ENCODE measurements around the gene CHCHD10.
A peak's percentile ranks its signal among the peaks of the same experiment; 100 is the strongest.

CHCHD10 gene

GRCh38 chr22:23772315-23772648 lies 4.5 kb upstream of the CHCHD10 start:
- no peak for DNase-seq

- no peak for DNase-seq
Observed at GRCh38 chr22:23769321-23769965, 1.7 kb upstream of the CHCHD10 start.

DNA sequence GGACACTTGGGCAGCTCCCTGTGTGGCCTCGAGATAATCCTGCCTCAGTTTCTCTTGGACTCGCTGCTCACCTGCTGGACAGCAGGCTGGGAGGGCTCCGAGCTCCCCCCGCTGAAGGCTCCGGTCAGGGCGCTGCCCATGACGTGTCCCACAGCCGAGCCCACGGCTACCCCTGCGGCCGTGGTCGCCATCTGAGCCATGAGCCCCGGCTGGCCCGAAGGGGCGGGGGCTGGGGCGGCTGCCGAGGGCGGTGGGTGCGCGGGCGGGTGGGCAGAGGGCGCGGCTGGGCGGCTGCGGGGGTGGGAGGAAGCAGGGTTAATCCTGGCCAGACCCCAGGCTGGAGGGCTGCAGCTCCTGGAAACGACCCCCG lies 484 bp downstream of the CHCHD10 start:
- DNase-seq = no peak

- no peak for DNase-seq
Observed at GRCh38 chr22:23764899-23765881, 2.6 kb downstream of the CHCHD10 start.

GRCh38 chr22:23763954-23764353 lies 3.8 kb downstream of the CHCHD10 start:
- DNase-seq = no peak

DNA sequence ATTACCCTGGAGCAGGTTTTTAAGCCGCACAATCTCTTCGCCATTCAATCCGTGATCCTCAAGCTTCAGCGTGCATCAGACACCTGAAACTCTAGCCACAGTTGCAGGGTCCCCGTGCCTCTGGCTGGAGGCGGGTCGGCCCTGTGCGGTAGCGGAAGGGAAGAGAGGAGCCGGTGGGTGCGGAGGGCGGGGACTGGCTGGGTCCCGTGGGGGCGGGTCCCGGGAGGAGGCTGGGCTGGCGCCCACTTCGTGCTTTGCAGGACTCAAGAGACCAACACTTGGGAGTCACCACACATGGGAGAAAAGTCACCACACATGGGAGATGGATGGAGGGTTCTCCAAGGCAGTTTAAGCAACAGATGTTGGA lies 4.2 kb downstream of the CHCHD10 start:
- DNase-seq = no peak

- no peak for DNase-seq
Observed at GRCh38 chr22:23762842-23763578, 4.8 kb downstream of the CHCHD10 start, which contains the start of gene C22orf15. C22orf15 (plus strand) TSS chr22:23762990; CDS start chr22:23763307, 317 bp downstream.

DNA sequence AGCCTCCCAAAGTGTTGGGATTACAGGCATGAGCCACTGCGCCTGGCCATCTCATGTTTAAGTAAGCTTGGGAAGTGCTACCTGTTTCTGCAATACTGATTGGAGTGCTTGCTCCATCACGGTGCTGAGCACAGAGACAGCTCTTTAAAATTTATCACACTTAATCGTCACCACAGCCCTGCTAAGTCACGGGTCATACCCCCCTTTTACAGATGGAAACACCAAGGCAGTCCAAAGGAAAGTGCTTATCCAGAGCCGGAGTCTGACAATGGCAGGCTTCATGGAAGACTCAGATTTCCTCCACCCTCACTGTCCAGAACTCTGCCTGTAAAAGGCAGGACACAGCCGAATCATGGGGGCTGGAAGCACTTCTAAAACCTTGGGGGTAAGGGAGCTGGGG lies 7.7 kb downstream of the CHCHD10 start:
- DNase-seq = no peak

DNA sequence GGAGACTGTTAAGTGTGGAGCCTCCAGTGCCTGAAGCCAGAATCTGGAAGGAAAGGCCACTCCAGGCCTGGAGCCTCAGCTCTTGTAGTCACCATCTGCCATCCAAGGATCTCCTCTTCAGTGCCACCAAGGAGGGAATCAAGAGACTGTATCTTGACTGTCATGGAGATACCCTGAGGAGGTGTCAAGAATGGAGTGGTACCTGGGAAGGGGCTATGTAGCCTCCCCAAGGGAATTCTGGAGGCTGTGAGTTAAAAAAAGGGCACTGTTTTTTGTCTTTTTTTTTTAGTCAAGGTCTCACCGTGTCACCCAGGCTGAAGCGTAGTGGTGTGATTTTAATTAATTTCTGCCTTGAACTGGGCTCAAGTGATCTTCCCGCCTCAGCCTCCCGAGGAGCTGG lies 8.2 kb downstream of the CHCHD10 start:
- peak in 1 of 2 experiments; percentile 30 for DNase-seq

GRCh38 chr22:23756891-23757290 lies 10.9 kb downstream of the CHCHD10 start:
- peak; percentile 54 to 70 for DNase-seq

- no peak for DNase-seq
Observed at GRCh38 chr22:23755711-23756110, 12.1 kb downstream of the CHCHD10 start.

DNA sequence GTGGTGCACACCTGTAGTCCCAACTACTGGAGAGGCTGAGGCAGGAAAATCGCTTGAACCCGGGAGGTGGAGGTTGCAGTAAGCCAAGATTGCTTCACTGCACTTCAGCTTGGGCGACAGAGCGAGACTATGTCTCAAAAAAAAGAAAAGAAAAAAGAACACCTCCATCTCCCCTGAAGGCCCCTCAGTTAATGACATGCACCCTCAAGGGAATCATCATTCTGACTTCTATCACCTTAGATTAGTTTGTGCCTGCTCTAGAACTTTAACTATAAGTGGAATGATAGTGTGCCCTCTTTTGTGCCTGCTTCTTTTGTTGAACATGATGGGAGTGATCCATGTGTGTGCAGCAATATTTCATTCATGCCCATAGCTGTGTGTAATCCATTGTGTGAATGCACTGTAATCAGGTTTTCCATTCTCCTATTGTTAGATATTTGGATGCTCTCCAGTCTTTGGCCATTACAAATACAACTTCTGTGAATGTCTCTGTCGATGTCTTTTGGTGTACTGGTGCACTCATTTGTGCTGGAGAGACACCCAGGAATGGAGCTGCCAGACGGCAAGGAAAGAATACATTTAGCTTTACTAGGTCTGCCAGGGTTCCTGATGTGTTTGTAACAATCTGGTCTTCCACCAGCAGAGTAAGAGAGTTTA lies 12.7 kb downstream of the CHCHD10 start:
- no peak for DNase-seq

DNA sequence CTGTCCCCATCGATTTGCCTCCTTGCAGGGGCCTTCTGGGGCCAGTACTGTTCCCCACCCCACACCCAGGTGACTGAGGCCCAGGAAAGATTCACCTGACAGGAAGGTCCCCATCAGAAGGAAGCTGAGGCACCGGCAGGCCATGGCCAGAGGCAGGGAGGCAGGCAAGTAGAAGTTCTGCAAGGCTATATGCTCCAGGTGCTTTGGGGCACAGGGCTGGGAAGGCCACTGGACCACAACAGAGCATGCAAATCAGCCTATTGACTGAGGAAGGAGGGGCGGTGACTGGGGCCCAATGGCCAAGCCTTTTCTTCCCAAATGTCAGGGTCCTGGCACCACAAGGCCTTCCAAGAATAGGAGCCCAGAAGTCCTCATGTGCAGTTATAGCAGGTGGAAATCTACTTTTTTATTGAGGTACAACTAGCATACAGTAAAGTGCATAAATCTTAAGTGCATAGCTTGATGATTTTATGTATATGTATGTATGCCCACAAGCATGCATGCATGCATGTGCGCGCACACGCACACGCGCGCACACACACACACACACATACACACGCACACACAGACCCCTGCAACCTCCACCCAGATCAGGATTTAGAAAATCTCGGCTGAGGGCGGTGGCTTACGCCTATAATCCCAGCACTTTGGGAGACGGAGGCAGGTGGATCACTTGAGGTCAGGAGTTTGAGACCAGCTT lies 13.4 kb downstream of the CHCHD10 start, which contains the start of gene VPREB3:
TSS of gene VPREB3 (minus strand) at position 206 of the 700 bp plus-strand sequence. CDS start at position 144, 62 bp downstream.
- DNase-seq = no peak

GRCh38 chr22:23753385-23753784 lies 14.4 kb downstream of the CHCHD10 start:
- no peak for DNase-seq

GRCh38 chr22:23752750-23753149 lies 15.0 kb downstream of the CHCHD10 start:
- DNase-seq = no peak

DNA sequence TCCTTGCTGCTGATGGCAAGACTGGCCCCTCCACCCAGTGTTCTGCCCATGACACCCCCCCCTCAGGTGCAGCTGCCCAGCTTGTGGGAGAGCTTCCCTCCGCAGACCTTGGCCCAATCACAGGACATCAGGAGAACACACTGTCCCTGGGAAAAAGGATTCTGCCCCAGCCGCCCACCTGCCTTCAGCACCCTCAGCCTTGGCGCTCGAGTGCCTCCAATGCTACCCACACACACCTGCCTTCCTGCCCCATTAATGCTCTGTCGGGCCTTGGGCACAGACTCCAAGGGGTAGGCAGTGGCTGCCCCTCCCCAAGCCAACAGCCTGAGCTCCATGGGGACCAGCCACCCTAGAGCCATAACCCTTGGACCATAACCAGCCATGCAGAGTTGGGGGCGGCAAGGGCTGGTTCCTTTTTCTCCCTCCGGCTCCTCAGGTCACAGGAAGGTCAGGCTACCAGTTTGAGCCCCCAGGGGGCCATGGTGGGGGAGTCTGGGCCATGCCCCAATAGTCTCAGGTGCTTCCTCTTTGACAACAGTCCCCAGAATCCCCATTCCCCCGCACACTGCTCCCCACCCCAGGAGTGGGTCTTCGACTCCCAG lies 15.6 kb downstream of the CHCHD10 start:
- DNase-seq = no peak

- DNase-seq = peak in 1 of 2 experiments; percentile 53
Observed at GRCh38 chr22:23751441-23751996, 16.3 kb downstream of the CHCHD10 start.

GRCh38 chr22:23750714-23751440 lies 16.9 kb downstream of the CHCHD10 start, which contains the start of gene ZNF70:
ZNF70 (minus strand) TSS chr22:23751112; CDS start chr22:23745140, 5,972 bp downstream.
- peak; percentile 65 to 87 for DNase-seq

DNA sequence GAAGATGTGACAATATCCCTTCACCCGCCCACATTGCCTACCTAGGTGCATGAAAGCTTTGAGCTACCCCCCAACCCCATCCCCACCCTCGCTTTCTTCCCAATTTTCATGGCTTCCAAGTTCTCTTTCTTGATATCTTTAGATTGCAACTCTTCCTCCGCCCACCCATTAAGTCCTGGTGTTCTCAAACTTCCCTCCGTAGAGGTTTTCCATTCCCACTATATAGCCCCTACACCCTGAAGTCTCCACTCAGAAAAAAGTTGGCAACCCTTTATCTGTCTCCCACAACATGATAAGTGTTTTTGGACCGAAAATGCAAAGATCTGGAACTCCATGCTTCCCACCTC lies 17.4 kb downstream of the CHCHD10 start:
- no peak for DNase-seq

- DNase-seq = no peak
Observed at GRCh38 chr22:23749841-23750301, 17.9 kb downstream of the CHCHD10 start.

DNA sequence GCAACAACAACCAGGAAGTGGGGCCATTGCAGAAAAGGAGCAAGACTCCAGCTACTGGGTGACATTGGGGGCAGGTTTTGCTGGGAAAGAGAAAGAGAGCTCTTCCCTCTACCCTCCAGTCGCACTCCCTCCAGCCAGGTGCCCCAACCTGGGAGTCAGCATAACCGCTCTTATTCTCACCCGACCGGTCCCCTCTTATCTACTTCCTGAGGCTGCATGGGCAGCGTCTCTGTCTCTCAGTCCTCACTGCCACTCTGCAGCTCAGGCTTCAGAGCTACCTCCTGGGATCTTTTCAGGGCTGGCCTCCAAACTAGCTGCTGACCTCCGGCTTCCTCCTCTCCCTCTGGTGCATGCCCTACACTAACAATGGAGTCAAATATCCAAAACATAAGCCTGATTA lies 22.0 kb downstream of the CHCHD10 start:
- DNase-seq = no peak

Measured in NCI-H524 (cell line).